Activated naive CD8-positive, alpha-beta T cell treated with anti-CD3 and anti-CD28 coated beads for 36 hours (primary cell): ENCODE measurements around the gene GMNC. TPM values are rescaled to one million over a fixed set of nuclear protein-coding genes. Genes with fewer than 3 reads are reported as not detected.

Experiments used
- DNase-seq: peaks from one replicate; pipeline ENCODE4 v3.0.0; 2021
- H3K27ac Mint-ChIP-seq: one replicate; pipeline ENCODE4 v1.8.0; 2022; ENCODE audit warnings: mild to moderate bottlenecking, moderate library complexity, mixed read lengths
- H3K27me3 Mint-ChIP-seq: one replicate; pipeline ENCODE4 v1.8.0; 2022; ENCODE audit warnings: mild to moderate bottlenecking, mixed read lengths
- H3K36me3 Mint-ChIP-seq: one replicate; pipeline ENCODE4 v1.8.0; 2021; ENCODE audit warnings: mild to moderate bottlenecking, mixed read lengths
- H3K4me1 Mint-ChIP-seq: one replicate; pipeline ENCODE4 v1.8.0; 2021; ENCODE audit warnings: mixed read lengths
- H3K4me3 Mint-ChIP-seq: one replicate; pipeline ENCODE4 v1.8.0; 2022; ENCODE audit warnings: mild to moderate bottlenecking, moderate library complexity, mixed read lengths
- H3K9me3 Mint-ChIP-seq: one replicate; pipeline ENCODE4 v1.8.0; 2022; ENCODE audit warnings: mixed read lengths
- total RNA-seq, 2 experiments: library from RNA; stranded (reverse); gene quantifications; one replicate each; pipeline ENCODE4 v1.2.3, GENCODE V29; 2021

The GMNC gene
- total RNA-seq, 2 experiments from 2014 or later, result not detected

DNA sequence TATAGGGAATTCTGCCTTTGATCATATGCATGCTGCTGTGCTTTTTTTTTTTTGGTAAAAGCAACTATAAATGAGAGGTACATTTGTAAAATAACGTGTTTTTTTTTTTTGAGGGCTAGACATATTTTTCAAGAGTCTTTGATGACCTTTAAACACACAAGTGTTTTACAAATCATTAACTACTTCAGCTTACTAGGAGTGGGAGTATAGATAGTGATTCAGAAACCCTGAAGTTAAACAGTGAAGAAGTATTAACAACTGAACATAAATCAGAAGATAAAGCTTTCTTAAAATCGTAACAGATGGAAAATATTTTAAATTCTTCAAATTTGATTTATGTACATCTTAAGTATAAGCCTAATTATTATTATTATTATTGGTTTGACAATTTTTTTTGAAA, 2.9 kb upstream of the GMNC start:
- Mint-ChIP-seq H3K4me1 (peaks cover 5% of the 10 kb centered on the region), H3K36me3 (no peaks in the 10 kb centered on the region), H3K27ac (no peak overlapping the region), H3K27me3 (peaks cover 54% of the 10 kb centered on the region), H3K9me3 (no peaks in the 10 kb centered on the region), H3K4me3 (no peak overlapping the region)
- DNase-seq, result no peak

DNA sequence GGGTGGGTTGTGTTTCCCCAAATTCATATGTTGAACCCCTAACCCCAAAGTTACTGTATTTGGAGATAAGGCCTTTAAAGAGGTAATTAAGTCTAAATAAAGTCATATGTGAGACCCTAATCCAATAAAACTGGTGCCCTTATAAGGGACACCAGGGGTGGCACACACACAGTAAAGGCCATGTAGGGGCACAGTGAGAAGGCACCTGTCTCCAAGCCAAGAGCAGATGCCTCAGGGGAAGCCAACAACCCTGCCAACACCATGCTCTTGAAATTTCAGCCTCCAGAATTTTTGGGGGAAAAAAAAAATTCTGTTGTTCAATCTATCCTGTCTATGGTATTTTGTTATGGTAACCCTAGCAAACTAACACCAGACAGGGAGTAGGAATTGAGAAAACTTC, 1.5 kb upstream of the GMNC start:
- Mint-ChIP-seq H3K27ac (no peak overlapping the region), H3K27me3 (peaks cover 61% of the 10 kb centered on the region), H3K4me3 (no peak overlapping the region), H3K36me3 (no peaks in the 10 kb centered on the region), H3K9me3 (no peaks in the 10 kb centered on the region), H3K4me1 (peaks cover 5% of the 10 kb centered on the region)
- no peak for DNase-seq

DNA sequence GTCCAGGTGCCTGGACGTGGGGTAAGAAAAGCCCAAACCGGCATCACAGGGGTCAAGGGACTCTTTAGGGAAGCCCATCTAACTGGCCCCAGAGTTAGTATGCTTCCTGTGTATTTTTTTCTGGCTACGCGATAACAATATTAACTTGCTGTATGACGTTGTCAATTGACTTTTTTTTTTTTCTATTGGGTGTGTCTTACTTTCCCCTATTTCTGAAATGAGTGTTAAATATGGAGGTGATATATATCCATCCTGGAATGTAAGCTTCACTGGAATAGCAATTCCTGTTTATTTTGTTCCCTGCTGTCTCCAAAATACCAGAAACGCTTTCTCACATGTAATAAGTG, 598 bp upstream of the GMNC start:
- Mint-ChIP-seq H3K9me3 (no peaks in the 10 kb centered on the region), H3K27me3 (peaks cover 61% of the 10 kb centered on the region), H3K4me1 (peaks cover 5% of the 10 kb centered on the region), H3K27ac (no peak overlapping the region), H3K4me3 (peak overlapping the region; percentile 25), H3K36me3 (no peaks in the 10 kb centered on the region)
- no peak for DNase-seq

DNA sequence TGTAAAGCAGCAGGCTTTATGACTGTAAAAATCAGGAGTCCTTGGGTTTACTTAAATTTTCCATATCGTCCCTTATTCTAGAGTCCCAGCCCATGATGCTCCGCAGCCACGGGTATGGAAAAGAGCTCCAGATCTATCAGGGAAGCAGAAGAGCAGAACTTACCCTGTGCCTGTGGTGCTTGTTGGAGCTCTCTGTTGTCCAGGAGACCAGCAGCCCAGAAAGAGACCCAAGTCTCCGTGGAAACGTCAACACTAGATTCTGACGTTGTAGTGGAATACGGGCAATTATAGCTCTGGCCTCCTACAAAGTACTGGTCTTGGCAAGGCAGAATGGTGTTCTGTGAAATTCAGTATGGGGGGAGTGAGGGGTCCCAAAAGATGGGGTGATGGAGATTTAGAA, 2.0 kb downstream of the GMNC start:
- Mint-ChIP-seq H3K9me3 (no peaks in the 10 kb centered on the region), H3K4me1 (peaks cover 5% of the 10 kb centered on the region), H3K27ac (no peak overlapping the region), H3K36me3 (no peaks in the 10 kb centered on the region), H3K4me3 (no peak overlapping the region), H3K27me3 (peaks cover 56% of the 10 kb centered on the region)
- DNase-seq, result no peak

DNA sequence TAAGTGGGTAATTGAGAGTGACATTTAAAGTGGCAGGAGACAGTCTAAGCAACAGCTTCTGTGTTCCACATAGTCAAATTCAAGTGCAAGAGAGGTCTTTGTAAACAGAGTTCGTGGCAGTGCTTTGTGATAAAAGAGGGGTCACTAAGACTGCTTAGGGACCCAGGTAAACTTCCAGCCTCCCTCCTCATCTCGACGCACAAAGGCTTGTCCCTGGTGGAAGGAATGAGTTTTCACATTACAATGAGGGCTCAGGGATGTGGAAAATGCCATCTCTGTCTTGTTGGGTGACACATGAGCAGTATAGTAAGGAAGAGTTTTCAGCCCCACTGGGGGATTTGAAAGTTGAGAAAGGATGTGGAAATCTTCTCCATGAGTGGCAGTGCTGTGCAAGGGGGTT, 7.3 kb downstream of the GMNC start:
- Mint-ChIP-seq H3K4me3 (no peak overlapping the region), H3K27me3 (peaks cover 11% of the 10 kb centered on the region), H3K36me3 (no peaks in the 10 kb centered on the region), H3K27ac (no peak overlapping the region), H3K9me3 (no peaks in the 10 kb centered on the region), H3K4me1 (no peaks in the 10 kb centered on the region)
- DNase-seq, result no peak

DNA sequence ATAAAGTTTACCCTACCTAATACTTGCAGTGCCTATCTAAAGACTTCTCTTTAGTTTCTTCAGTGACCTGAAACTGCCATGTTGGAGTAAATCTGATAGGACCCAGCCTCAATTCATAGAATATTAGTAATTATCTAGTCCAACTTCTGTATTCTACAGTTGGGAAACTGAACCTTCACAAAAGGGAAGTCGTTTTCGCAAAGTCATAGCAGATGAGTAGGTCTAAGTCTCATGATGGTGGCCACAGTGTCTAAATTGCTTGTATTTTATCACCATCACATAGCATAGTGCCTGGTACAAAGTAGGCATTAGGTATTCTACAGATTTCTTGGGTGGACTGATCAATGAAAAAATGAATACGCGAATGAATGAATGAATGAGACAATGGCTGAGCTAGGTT, 8.4 kb downstream of the GMNC start:
- Mint-ChIP-seq H3K27me3 (peaks cover 3% of the 10 kb centered on the region), H3K27ac (no peak overlapping the region), H3K36me3 (no peaks in the 10 kb centered on the region), H3K9me3 (no peaks in the 10 kb centered on the region), H3K4me3 (no peak overlapping the region), H3K4me1 (no peaks in the 10 kb centered on the region)
- no peak for DNase-seq

DNA sequence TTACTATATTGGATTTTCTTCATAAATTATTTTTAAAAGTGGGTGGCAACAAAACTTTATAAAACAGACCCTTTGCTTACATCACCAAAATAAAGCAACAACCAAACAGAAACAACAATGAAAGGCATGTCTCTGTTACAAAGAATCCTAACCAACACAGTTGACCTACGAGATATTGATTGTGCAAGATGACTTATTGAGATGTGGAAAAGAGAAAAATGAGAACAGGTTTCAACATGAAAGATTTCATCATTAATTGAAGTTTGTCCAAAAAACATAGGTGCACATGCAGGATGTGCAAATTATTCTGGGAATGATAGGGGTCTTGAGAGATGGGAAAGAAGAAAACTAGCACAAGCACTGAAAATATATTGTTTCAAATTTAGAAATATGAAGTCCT, 9.0 kb downstream of the GMNC start:
- no peaks in the 10 kb centered on the region for H3K36me3 Mint-ChIP-seq
- H3K27ac Mint-ChIP-seq, result no peak overlapping the region
- no peaks in the 10 kb centered on the region for H3K4me1 Mint-ChIP-seq
- peaks cover 3% of the 10 kb centered on the region for H3K27me3 Mint-ChIP-seq
- no peak for DNase-seq
- no peak overlapping the region for H3K4me3 Mint-ChIP-seq
- H3K9me3 Mint-ChIP-seq, result no peaks in the 10 kb centered on the region

DNA sequence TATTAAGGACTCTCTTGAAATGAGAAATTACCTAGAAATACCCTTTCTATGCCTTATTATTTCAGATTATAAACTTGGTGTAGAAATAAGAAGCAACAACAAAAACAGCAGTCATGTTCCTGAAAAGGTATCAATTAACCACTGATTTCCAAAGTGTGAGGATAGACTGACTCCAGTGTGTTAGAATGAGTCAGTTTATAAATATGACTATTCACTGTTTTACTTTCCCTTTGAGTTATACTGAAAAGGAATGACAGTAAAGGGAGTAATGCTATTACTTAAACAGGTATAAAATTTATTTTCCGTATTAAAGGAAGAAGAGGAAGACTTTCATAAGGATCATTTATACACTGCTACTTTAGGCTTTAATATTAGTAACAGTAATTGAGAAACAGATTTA, 12.9 kb downstream of the GMNC start:
- Mint-ChIP-seq H3K36me3 (no peaks in the 10 kb centered on the region), H3K9me3 (no peaks in the 10 kb centered on the region), H3K4me3 (no peak overlapping the region)

DNA sequence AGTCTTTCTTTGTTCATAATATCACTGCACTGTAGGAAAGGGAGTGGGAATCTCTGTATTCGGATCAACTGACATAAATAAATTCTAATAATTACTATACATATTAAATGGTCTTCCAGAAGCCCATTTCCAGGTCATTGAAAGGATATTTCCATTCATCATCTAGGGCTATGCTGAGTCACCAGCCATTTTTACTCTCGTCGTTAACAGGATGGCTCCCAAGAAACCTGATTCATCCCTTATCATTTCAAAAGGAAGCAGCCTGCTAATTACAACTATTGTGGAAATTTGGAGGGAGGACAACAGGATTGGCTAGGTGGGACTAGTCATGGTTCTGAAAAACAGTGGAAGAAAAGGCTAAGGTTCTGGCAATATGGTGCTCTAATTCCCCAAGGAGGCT, 13.6 kb downstream of the GMNC start:
- no peak overlapping the region for H3K4me3 Mint-ChIP-seq
- H3K27ac Mint-ChIP-seq, result no peak overlapping the region
- no peak for DNase-seq

More for the DNA sequence above, 12.9 kb downstream of the GMNC start:
- H3K27me3 Mint-ChIP-seq, result peaks cover under 1% of the 10 kb centered on the region
- DNase-seq, result no peak
- H3K27ac Mint-ChIP-seq, result no peak overlapping the region
- H3K4me1 Mint-ChIP-seq, result no peaks in the 10 kb centered on the region

DNA sequence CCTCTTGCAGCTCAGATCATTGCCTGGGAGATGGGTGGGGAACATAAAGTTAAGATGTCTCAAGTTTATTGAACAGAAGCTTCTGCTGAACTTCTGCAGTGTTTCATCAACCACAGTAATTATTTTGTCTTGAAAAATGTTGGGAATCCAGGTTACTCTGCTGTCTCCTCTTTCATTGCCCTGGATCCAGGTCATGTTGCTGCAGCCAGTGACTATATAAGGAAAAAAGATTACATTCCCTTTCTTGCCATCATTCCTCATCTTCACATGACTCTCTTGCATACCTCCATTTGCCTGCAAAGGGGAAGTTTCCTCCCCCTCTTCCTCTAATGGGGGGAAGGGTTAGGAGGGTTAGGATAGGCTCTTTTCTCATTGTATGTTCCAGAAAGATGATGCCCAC, 15.1 kb downstream of the GMNC start:
- Mint-ChIP-seq H3K4me3 (no peak overlapping the region), H3K36me3 (no peaks in the 10 kb centered on the region), H3K9me3 (no peaks in the 10 kb centered on the region), H3K27me3 (no peaks in the 10 kb centered on the region), H3K4me1 (no peaks in the 10 kb centered on the region), H3K27ac (no peak overlapping the region)
- DNase-seq, result no peak

More for the DNA sequence above, 13.6 kb downstream of the GMNC start:
- H3K9me3 Mint-ChIP-seq, result no peaks in the 10 kb centered on the region
- no peaks in the 10 kb centered on the region for H3K27me3 Mint-ChIP-seq
- no peaks in the 10 kb centered on the region for H3K4me1 Mint-ChIP-seq
- no peaks in the 10 kb centered on the region for H3K36me3 Mint-ChIP-seq

DNA sequence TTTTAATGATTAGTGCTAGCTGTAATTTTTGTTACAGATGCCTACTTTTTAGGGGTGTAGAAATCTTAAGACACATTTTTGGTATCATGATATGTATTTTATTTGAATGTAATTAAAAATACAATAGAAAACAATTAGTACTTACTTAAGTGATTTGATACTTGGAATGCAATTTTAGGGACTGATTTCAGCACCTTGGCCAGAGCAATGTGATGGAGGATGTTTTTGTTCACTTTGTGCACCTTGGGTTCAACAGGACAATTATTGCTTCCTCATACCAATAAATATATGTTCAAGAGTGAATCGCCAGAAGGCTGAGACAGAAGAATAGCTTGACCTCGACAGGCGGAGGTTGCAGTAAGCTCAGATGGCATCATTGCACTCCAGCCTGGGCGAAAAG, 22.3 kb downstream of the GMNC start:
- DNase-seq, result no peak
- Mint-ChIP-seq H3K27ac (no peak overlapping the region), H3K36me3 (no peaks in the 10 kb centered on the region), H3K27me3 (no peaks in the 10 kb centered on the region), H3K4me1 (no peaks in the 10 kb centered on the region), H3K9me3 (no peaks in the 10 kb centered on the region), H3K4me3 (no peak overlapping the region)

DNA sequence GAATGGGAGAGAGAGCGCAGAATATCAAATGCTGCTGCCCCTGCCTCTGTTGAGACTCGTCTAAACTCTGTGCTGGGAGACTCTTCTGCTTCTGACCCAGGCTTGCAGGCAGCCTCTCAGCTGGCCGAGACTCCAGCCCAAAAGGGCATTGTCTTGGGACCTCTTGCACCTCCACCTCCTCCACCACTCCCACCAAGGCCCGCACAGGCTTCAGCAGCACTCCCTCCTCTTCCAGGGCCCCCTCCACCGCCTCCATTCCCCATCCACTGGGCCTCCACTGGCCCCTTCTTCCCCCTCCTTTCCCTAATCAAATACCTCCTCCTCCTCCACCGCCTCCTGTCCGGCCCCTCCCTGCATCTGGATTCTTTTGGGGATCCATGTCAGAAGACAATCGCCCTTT, 31.3 kb downstream of the GMNC start:
- Mint-ChIP-seq H3K9me3 (no peaks in the 10 kb centered on the region), H3K4me1 (no peaks in the 10 kb centered on the region)

DNA sequence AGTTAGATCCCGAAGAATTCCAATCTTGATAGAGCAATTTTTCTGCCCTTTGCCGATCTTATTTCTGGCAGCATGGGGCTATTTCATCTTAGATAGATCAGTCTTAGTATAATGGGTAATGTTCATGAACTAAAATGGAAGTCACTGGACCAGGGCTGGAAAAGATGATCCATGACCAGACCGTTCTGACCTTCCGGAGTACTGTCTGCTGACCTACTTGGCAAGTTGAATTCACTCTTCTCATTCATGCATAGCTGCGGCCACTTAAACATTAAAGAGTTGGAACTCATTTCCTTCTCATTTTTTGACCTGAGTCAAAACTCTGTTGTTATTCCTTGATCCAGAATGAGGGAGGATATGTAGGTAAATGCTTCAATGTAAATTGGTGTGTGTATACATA, 32.5 kb downstream of the GMNC start:
- Mint-ChIP-seq H3K36me3 (no peaks in the 10 kb centered on the region), H3K9me3 (no peaks in the 10 kb centered on the region)

More for the DNA sequence above, 31.3 kb downstream of the GMNC start:
- Mint-ChIP-seq H3K27me3 (no peaks in the 10 kb centered on the region), H3K36me3 (no peaks in the 10 kb centered on the region), H3K27ac (no peak overlapping the region), H3K4me3 (no peak overlapping the region)
- no peak for DNase-seq

DNA sequence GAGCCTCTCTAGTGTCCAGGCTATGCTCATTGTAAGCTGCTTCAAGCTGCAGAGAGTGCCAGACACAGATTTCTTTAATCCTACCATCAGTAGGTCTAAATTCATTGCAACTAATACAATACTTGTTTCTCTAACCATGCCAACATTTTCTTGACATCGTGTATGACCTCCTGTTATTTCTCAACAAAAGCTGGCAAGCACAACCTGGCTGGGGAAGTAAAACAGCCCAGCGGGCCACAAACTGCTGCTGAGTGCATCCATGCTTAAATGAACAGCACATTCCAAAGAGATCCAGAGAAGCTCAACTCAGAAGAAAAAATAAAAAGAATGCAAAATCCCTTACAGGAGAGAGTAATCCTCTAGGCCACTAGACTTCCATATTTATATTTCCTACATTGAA, 36.5 kb downstream of the GMNC start:
- DNase-seq, result no peak
- Mint-ChIP-seq H3K27ac (no peak overlapping the region), H3K9me3 (no peaks in the 10 kb centered on the region), H3K4me1 (no peaks in the 10 kb centered on the region), H3K4me3 (no peak overlapping the region), H3K27me3 (no peaks in the 10 kb centered on the region), H3K36me3 (no peaks in the 10 kb centered on the region)

More for the DNA sequence above, 32.5 kb downstream of the GMNC start:
- H3K4me3 Mint-ChIP-seq, result no peak overlapping the region
- H3K27ac Mint-ChIP-seq, result no peak overlapping the region
- no peaks in the 10 kb centered on the region for H3K27me3 Mint-ChIP-seq
- DNase-seq, result no peak
- no peaks in the 10 kb centered on the region for H3K4me1 Mint-ChIP-seq

DNA sequence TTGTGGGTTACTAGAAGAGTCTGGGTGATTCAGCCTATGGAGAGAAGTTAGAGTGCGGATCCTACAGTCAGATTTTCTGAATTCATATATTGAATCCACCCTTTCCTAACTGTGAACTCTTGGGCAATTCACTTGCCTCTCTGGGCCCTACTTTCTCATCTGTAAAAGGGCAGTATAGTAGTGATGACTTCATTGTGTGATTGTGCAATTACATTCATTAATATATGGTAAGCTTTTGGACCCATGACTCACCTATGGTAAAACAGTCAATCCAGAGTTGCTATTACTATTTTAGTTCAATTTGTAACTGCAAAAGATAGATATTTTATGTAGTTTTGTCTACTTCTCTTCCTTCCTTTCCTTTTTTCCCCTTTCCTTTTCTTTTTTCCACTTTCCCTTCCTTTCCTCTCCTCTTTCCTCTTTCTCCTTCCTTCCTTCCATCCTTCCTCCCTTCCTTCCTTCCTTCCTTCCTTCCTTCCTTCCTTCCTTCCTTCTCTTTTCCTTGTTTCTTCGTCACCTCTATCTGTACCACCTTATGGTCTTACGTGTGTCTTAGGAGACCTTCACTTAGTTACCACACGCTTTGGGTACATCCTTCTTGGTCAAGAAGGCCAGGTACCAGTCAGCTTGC, 37.0 kb downstream of the GMNC start:
- DNase-seq, result no peak
- Mint-ChIP-seq H3K9me3 (no peaks in the 10 kb centered on the region), H3K27ac (no peak overlapping the region), H3K36me3 (no peaks in the 10 kb centered on the region), H3K4me3 (no peak overlapping the region), H3K4me1 (no peaks in the 10 kb centered on the region), H3K27me3 (no peaks in the 10 kb centered on the region)

DNA sequence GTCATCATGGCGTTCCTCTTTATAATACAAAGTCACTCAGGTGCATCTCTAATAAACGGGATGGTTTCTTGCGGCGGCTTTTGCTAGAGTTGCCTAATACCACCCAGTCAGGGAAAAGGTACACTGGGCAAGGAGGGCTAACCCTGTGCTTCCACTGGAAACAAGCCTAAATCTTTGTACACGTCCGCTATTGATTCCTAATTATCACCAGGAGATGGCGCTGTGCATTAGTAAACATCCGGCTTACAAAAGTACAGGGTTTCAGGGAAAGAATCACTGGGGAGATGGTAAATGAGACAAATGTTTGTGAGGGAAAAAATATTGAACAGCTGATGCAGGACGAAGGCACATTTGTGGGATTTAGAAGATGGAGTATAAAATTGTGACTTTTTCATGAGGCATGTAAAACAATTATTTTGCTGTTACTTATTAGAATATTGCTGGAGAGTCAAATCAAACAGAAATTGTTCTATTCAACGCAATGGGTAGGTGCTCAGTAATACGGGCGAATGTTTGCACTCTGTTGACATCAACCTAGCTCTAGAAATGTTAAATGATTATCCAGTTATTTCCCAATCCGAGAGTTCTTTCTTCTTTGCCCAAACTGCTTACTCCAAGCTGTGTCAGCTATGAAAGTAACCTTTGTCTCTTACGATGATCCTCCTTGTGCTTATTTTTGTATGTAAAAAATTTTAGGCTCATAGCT, 50.6 kb downstream of the GMNC start:
- no peaks in the 10 kb centered on the region for H3K9me3 Mint-ChIP-seq
- peaks cover 6% of the 10 kb centered on the region for H3K27me3 Mint-ChIP-seq
- no peaks in the 10 kb centered on the region for H3K36me3 Mint-ChIP-seq
- H3K4me1 Mint-ChIP-seq, result no peaks in the 10 kb centered on the region
- H3K27ac Mint-ChIP-seq, result no peak overlapping the region
- DNase-seq, result no peak
- no peak overlapping the region for H3K4me3 Mint-ChIP-seq
